IMR-90 (cell line): ENCODE measurements around the gene SAMD7. TPM values are rescaled to one million over a fixed set of nuclear protein-coding genes. Genes with fewer than 3 reads are reported as not detected.

Experiments
- ATAC-seq: fragments of 200-7000 bp; cut with Tn5 transposase; 2 replicates; pipeline ENCODE4 v1.9.1; 2020; ENCODE audit warnings: low read depth, mild to moderate bottlenecking, moderate library complexity
- BruUV-seq: library from RNA; stranded (reverse); fragments of 400-500 nt; replicated peaks from 2 replicates; lab custom pipeline; 2021; lab: Mats Ljungman, UMichigan
- CTCF ChIA-PET: fragments of 300-600 bp; formaldehyde crosslinking; extraction: SDS; loops from one replicate; lab custom pipeline; 2021; ENCODE audit warnings: antibody characterized with exemption; lab: Yijun Ruan, JAX
- POLR2A ChIA-PET: fragments of 300-600 bp; sonication (Branson Sonifier 250); formaldehyde crosslinking; loops from one replicate; lab custom pipeline; 2022; ENCODE audit warnings: antibody characterized with exemption; ENCODE audit not compliant: unreplicated experiment; lab: Charles Lee
- DNase-seq: peaks from one replicate; pipeline ENCODE4 v3.0.0; 2013
- H2AFZ ChIP-seq: replicated peaks from 2 replicates; pipeline ENCODE3; 2013; ENCODE audit warnings: low read length, mild to moderate bottlenecking; ENCODE audit not compliant: poor library complexity
- H2AK5ac ChIP-seq: 2 replicates; pipeline ENCODE4 v1.6.1; 2013; ENCODE audit warnings: low read depth, low read length, inconsistent platforms
- H2AK9ac ChIP-seq: replicated peaks from 2 replicates; pipeline ENCODE3; 2013; ENCODE audit warnings: mild to moderate bottlenecking, low read depth, low read length, moderate library complexity; ENCODE audit not compliant: poor library complexity
- H2BK120ac ChIP-seq: 2 replicates; pipeline ENCODE4 v1.6.1; 2013; ENCODE audit warnings: low read depth, low read length, inconsistent platforms
- H2BK15ac ChIP-seq: 3 replicates; pipeline ENCODE4 v1.6.1; 2013; ENCODE audit warnings: low read depth, low read length, inconsistent platforms
- H2BK20ac ChIP-seq: 2 replicates; pipeline ENCODE4 v1.6.1; 2013; ENCODE audit warnings: low read depth, mild to moderate bottlenecking, inconsistent platforms, low read length, moderate library complexity
- H2BK5ac ChIP-seq: 2 replicates; pipeline ENCODE4 v1.6.1; 2013; ENCODE audit warnings: mild to moderate bottlenecking, low read depth, low read length, inconsistent platforms; ENCODE audit not compliant: poor library complexity, severe bottlenecking
- H3K14ac ChIP-seq: replicated peaks from 2 replicates; pipeline ENCODE4 v1.6.1; 2013; ENCODE audit warnings: low read depth, low read length, inconsistent platforms
- H3K18ac ChIP-seq: 2 replicates; pipeline ENCODE4 v1.6.1; 2013; ENCODE audit warnings: low read depth, low read length, control low read depth
- H3K23ac ChIP-seq: 2 replicates; pipeline ENCODE4 v1.6.1; 2013; ENCODE audit warnings: low read depth, low read length, inconsistent platforms
- H3K27ac ChIP-seq: 2 replicates; pipeline ENCODE4 v1.5.1; 2013; ENCODE audit warnings: mild to moderate bottlenecking, control low read depth, low read length; ENCODE audit not compliant: insufficient read depth
- H3K27me3 ChIP-seq: 2 replicates; pipeline ENCODE4 v1.6.1; 2013; ENCODE audit warnings: low read length; ENCODE audit not compliant: control insufficient read depth, insufficient read depth
- H3K36me3 ChIP-seq: 2 replicates; pipeline ENCODE4 v1.6.1; 2013; ENCODE audit warnings: low read length, mixed read lengths; ENCODE audit not compliant: control insufficient read depth, insufficient read depth
- H3K4ac ChIP-seq: 2 replicates; pipeline ENCODE4 v1.6.1; 2013; ENCODE audit warnings: low read depth, low read length, inconsistent platforms
- H3K4me1 ChIP-seq: 2 replicates; pipeline ENCODE4 v1.6.1; 2013; ENCODE audit warnings: low read length, mixed read lengths; ENCODE audit not compliant: control insufficient read depth, insufficient read depth
- H3K4me2 ChIP-seq: 2 replicates; pipeline ENCODE4 v1.6.1; 2013; ENCODE audit warnings: low read depth, mild to moderate bottlenecking, control low read depth, low read length, moderate library complexity
- H3K4me3 ChIP-seq: 2 replicates; pipeline ENCODE4 v1.5.1; 2013; ENCODE audit warnings: low read depth, mild to moderate bottlenecking, control low read depth, low read length, moderate library complexity; ENCODE audit not compliant: insufficient read depth
- H3K56ac ChIP-seq: 2 replicates; pipeline ENCODE4 v1.6.1; 2013; ENCODE audit warnings: low read length, inconsistent platforms; ENCODE audit not compliant: insufficient read depth; ENCODE audit errors: extremely low read depth
- H3K79me1 ChIP-seq, 2 experiments: 2 replicates each; pipeline ENCODE4 v1.6.1; 2013; ENCODE audit warnings: low read length in 2 of 2, inconsistent platforms in 1 of 2, low read depth in 1 of 2
- H3K9ac ChIP-seq: 2 replicates; pipeline ENCODE4 v1.6.1; 2013; ENCODE audit warnings: low read depth, low read length, control low read depth
- H3K9me1 ChIP-seq: 2 replicates; pipeline ENCODE4 v1.6.1; 2013; ENCODE audit warnings: low read length, inconsistent platforms; ENCODE audit not compliant: insufficient read depth
- H3K9me3 ChIP-seq: 2 replicates; pipeline ENCODE4 v1.6.1; 2013; ENCODE audit warnings: low read length; ENCODE audit not compliant: control insufficient read depth, insufficient read depth
- H4K20me1 ChIP-seq: 2 replicates; pipeline ENCODE4 v1.6.1; 2013; ENCODE audit warnings: low read length, inconsistent platforms; ENCODE audit not compliant: insufficient read depth
- H4K5ac ChIP-seq: 2 replicates; pipeline ENCODE4 v1.6.1; 2013; ENCODE audit warnings: mild to moderate bottlenecking, low read depth, low read length, control low read depth
- H4K8ac ChIP-seq, 2 experiments: 2 replicates each; pipeline ENCODE4 v1.6.1; 2013; ENCODE audit warnings: low read depth in 2 of 2, low read length in 2 of 2, control low read depth in 1 of 2, inconsistent platforms in 1 of 2
- H4K91ac ChIP-seq: 2 replicates; pipeline ENCODE4 v1.6.1; 2013; ENCODE audit warnings: low read depth, low read length, inconsistent platforms; ENCODE audit not compliant: insufficient read depth
- CHD1 ChIP-seq: IDR thresholded peaks from 2 replicates; pipeline ENCODE4 v1.6.1; 2012; ENCODE audit warnings: low read depth, low read length, improper control_type of control experiment
- FOS ChIP-seq: fragments of 150-350 bp; IDR thresholded peaks from 2 replicates; pipeline ENCODE4 v1.6.1; 2016; ENCODE audit warnings: low read depth, low read length
- MAFK ChIP-seq: IDR thresholded peaks from 2 replicates; pipeline ENCODE4 v1.6.1; 2012; ENCODE audit warnings: low read depth, low read length, improper control_type of control experiment
- NFE2L2 ChIP-seq: fragments of 150-350 bp; IDR thresholded peaks from 2 replicates; pipeline ENCODE4 v1.6.1; 2016; ENCODE audit warnings: low read depth, mild to moderate bottlenecking, low read length
- RAD21 ChIP-seq: IDR thresholded peaks from 2 replicates; pipeline ENCODE4 v1.6.1; 2012; ENCODE audit warnings: low read length, improper control_type of control experiment
- RCOR1 ChIP-seq: IDR thresholded peaks from 2 replicates; pipeline ENCODE4 v1.6.1; 2012; ENCODE audit warnings: mild to moderate bottlenecking, low read length, improper control_type of control experiment; ENCODE audit not compliant: insufficient replicate concordance
- RFX5 ChIP-seq: IDR thresholded peaks from 2 replicates; pipeline ENCODE4 v1.8.0; 2012; ENCODE audit warnings: low read depth, mild to moderate bottlenecking, low read length, moderate library complexity
- WGBS, 2 experiments: methylation state at CpG; one replicate each; pipeline versions ENCODE4 v1.1.5 to v1.1.7; 2013; ENCODE audit warnings: missing lambda C conversion rate in 2 of 2; ENCODE audit not compliant: insufficient read length in 1 of 2; ENCODE audit errors: extremely low coverage in 2 of 2; 5-methylcytosine and 5-hydroxymethylcytosine counted together
- dilution Hi-C: fragments of 300-500 bp; cut with HindIII; formaldehyde crosslinking; loops from one replicate; pipeline ENCODE4 v1.14.3; 2018; ENCODE audit warnings: low sequenced_read_pairs; ENCODE audit not compliant: unreplicated experiment
- in situ Hi-C: fragments of 300-500 bp; cut with MboI; formaldehyde crosslinking; loops from 3 replicates; pipeline ENCODE4 v1.14.3; 2019; ENCODE audit warnings: low sequenced_read_pairs, inconsistent platforms, mixed read lengths
- intact Hi-C: fragments of 100-400 bp; cut with micrococcal nuclease; formaldehyde crosslinking; loops from 2 replicates; pipeline ENCODE4 v1.10.0; 2022
- polyA plus RNA-seq, 3 experiments: library from polyadenylated mRNA; depleted of rRNA; stranded (reverse); fragments of >200 nt; gene quantifications; 2 replicates each; pipeline ENCODE4 v1.2.3, GENCODE V29; 2012; ENCODE audit warnings: low replicate concordance in 1 of 3
- total RNA-seq: library from RNA; depleted of rRNA; stranded (reverse); fragments of >200 nt; gene quantifications from 2 replicates; pipeline ENCODE4 v1.2.3, GENCODE V29; 2012
- TF ChIP-seq, protein P1 (sequence below): conservative IDR thresholded peaks from 2 replicates; pipeline ENCODE4 v1.5.1; 2012; ENCODE audit warnings: mild to moderate bottlenecking, low read depth, low read length, improper control_type of control experiment

SAMD7 gene
- total and polyA plus RNA-seq, 2 of the 4 experiments (the other 2 are of a cell fraction) = not detected

DNA sequence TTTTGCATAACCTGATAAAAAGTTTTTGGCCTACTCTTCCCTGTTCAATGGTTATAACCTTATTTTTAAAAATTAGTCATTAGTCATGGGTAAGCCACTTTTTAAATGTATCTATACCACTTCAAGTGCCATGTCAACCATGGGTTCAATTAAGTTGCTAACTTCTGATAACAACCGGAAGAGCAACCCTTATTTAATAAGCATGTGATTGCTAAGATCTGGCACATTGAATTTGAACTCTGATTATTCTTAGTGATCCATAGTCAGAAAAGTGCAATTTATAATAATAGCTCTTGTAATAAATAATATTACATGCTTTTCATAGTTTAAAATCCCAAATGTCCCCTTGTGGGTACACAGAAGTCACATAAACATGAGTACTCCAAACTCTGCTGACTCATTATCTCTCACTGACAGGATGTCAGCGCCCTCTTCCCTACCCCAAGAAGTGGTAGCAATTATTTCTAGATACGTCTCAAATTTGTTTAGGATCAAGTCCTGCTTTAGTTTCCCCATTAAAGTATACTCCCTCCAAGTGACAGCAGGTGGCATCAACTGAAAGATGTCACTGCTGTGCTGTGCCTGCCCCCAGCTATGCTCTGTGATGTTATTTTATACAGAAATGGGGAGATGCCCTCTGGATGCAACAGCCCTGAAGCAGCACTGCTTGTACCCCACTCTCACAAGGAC lies 18.6 kb downstream of the SAMD7 start:
- Histone ChIP-seq H3K4me1 (no peaks in the 10 kb centered on the region), H3K9me3 (no peaks in the 10 kb centered on the region), H3K4ac (no peak overlapping the region), H3K79me1 (no peaks in the 10 kb centered on the region), H4K91ac (no peak overlapping the region), H3K14ac (no peak overlapping the region), H3K9ac (no peak overlapping the region), H3K36me3 (no peaks in the 10 kb centered on the region), H3K4me3 (no peak overlapping the region), H3K27me3 (peaks cover 25% of the 10 kb centered on the region), H4K8ac (no peak overlapping the region), H3K23ac (no peak overlapping the region), H2AFZ (no peak overlapping the region), H3K9me1 (no peaks in the 10 kb centered on the region), H2BK120ac (no peak overlapping the region), H4K20me1 (no peaks in the 10 kb centered on the region), H2AK9ac (no peak overlapping the region), H3K18ac (no peak overlapping the region), H3K4me2 (no peak overlapping the region), H3K56ac (no peak overlapping the region), H2BK15ac (no peak overlapping the region), H2BK20ac (no peak overlapping the region), H3K27ac (no peak overlapping the region), H2AK5ac (no peak overlapping the region), H2BK5ac (no peak overlapping the region), H4K5ac (no peak overlapping the region)
- WGBS, 2 experiments = no CpG with 5 or more reads among the region's 3 CpGs
- ATAC-seq (no peak), DNase-seq (no peak)
- TF ChIP-seq FOS (no peak), RAD21 (no peak), RFX5 (no peak), CHD1 (no peak), MAFK (no peak), NFE2L2 (no peak), RCOR1 (no peak)
- TF ChIP-seq, protein P1, sequence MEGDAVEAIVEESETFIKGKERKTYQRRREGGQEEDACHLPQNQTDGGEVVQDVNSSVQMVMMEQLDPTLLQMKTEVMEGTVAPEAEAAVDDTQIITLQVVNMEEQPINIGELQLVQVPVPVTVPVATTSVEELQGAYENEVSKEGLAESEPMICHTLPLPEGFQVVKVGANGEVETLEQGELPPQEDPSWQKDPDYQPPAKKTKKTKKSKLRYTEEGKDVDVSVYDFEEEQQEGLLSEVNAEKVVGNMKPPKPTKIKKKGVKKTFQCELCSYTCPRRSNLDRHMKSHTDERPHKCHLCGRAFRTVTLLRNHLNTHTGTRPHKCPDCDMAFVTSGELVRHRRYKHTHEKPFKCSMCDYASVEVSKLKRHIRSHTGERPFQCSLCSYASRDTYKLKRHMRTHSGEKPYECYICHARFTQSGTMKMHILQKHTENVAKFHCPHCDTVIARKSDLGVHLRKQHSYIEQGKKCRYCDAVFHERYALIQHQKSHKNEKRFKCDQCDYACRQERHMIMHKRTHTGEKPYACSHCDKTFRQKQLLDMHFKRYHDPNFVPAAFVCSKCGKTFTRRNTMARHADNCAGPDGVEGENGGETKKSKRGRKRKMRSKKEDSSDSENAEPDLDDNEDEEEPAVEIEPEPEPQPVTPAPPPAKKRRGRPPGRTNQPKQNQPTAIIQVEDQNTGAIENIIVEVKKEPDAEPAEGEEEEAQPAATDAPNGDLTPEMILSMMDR = no peak
- in situ Hi-C loops (no loop called here), dilution Hi-C loops (no loop called here), intact Hi-C loops (no loop called here)
- ChIA-PET CTCF (no interaction called here), POLR2A (no interaction called here)
- no TSS peak for BruUV-seq
